ENCODE measurements around the gene GOLGA6A.

GOLGA6A gene

DNA sequence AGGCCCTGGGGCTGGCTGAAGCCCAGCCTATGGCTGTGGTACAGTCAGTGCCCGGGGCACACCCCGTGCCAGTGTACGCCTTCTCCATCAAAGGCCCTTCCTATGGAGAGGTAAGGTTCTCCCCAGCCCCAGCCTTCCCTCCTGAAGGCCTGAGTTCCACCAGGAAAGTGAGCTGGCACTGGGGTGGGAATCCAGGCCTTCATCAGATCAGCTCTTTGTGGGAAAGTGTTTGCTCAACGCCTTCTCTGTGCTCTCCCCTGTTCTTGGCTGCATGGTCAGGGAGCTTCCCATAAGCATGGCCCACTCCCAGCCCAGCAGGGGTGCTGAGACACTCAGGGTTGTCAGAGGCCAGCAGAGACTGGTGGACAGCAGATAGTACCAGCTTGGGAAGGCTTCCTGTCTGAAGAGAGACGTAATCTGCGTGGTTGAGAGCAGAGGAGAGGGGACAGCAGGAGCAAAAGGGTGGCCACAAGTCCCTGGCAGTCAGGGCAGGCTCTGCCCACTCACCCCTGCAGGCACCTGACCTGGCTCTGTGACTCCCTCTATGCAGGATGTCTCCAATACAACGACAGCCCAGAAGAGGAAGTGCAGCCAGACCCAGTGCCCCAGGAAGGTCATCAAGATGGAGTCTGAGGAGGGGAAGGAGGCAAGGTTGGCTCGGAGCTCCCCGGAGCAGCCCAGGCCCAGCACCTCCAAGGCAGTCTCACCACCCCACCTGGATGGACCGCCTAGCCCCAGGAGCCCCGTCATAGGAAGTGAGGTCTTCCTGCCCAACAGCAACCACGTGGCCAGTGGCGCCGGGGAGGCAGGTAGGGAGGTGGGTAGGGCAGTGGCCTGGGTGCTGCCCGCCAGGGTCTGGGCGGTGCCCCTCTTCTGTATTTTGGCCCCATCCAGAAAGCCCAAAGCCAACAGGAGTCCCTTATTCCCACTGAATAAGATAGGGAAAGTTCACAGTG is 49.5 kb downstream of the GOLGA6A start:
- peaks cover 3% of the 10 kb centered on the region for H3K4me1 ChIP-seq (ENCODE audit: insufficient read depth, low read length)
- H3K9me3 ChIP-seq (ENCODE audit: low read length) = no peaks in the 10 kb centered on the region
- no peaks in the 10 kb centered on the region for H3K27me3 ChIP-seq (ENCODE audit: insufficient read depth, low read length)
- peaks cover 18% of the 10 kb centered on the region for H3K36me3 ChIP-seq (ENCODE audit: insufficient read depth, low read length)
- H3K4me3 ChIP-seq (ENCODE audit: low read length) = no peak overlapping the region
- H2AFZ ChIP-seq (ENCODE audit: low read depth, low read length) = no peak overlapping the region

DNA sequence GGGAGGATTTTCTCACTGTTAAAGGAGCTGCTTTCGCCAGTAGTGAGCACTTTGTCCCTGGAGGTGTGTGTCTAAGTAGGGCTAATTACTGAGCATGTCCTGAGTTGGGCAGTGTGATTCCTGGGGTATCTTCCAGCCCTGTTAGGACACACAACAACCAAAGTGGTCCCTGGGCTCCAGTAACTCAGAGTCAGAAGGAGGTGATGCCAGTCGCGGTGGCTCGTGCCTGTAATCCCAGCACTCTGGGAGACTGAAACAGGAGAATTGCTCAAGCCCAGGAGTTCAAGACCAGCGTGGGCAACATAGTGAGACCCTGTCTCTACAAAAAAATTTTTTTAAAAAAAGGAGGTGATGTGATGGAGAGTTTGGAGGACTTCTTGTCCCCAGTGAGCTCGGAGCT is 50.3 kb downstream of the GOLGA6A start:
- Histone ChIP-seq H3K4me3 (ENCODE audit: low read length) (no peak overlapping the region), H3K27me3 (ENCODE audit: insufficient read depth, low read length) (no peaks in the 10 kb centered on the region), H3K4me1 (ENCODE audit: insufficient read depth, low read length) (peaks cover 1% of the 10 kb centered on the region), H2AFZ (ENCODE audit: low read depth, low read length) (no peak overlapping the region), H3K9me3 (ENCODE audit: low read length) (no peaks in the 10 kb centered on the region), H3K36me3 (ENCODE audit: insufficient read depth, low read length) (peaks cover 18% of the 10 kb centered on the region)

- H3K4me3 ChIP-seq (ENCODE audit: low read length) = no peak overlapping the region
- no peak overlapping the region for H2AFZ ChIP-seq (ENCODE audit: low read depth, low read length)
- H3K9me3 ChIP-seq (ENCODE audit: low read length) = no peaks in the 10 kb centered on the region
- H3K27me3 ChIP-seq (ENCODE audit: insufficient read depth, low read length) = no peaks in the 10 kb centered on the region
- no peaks in the 10 kb centered on the region for H3K4me1 ChIP-seq (ENCODE audit: insufficient read depth, low read length)
- H3K36me3 ChIP-seq (ENCODE audit: insufficient read depth, low read length) = peaks cover 20% of the 10 kb centered on the region
Observed at GRCh38 chr15:74028646-74029045, 53.7 kb downstream of the GOLGA6A start.

DNA sequence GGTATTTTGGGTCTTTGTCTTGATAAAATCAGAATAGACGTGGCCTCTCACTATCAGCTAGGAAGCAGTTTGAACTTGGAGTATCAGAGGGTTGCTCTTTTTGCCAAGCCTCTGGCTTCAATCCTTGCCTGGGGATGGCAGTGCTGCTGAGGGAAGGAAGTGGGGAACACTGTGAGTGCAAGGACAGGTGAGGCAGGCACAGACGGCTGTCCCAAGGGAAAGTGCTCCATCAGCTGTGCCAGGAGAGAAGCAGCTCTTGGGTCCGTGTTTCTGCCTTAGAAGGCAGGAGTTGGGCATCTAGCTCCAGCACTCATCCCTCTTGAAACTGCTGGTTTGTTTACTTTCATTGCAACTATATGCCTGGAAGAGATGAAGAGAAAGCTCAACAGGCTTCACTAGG is 54.7 kb downstream of the GOLGA6A start:
- H3K4me1 ChIP-seq (ENCODE audit: insufficient read depth, low read length) = no peaks in the 10 kb centered on the region
- H3K9me3 ChIP-seq (ENCODE audit: low read length) = no peaks in the 10 kb centered on the region
- peaks cover 28% of the 10 kb centered on the region for H3K36me3 ChIP-seq (ENCODE audit: insufficient read depth, low read length)
- H3K27me3 ChIP-seq (ENCODE audit: insufficient read depth, low read length) = no peaks in the 10 kb centered on the region
- no peak overlapping the region for H2AFZ ChIP-seq (ENCODE audit: low read depth, low read length)
- H3K4me3 ChIP-seq (ENCODE audit: low read length) = no peak overlapping the region

GRCh38 chr15:74025436-74025835 is 56.9 kb downstream of the GOLGA6A start:
- no peak overlapping the region for H2AFZ ChIP-seq (ENCODE audit: low read depth, low read length)
- H3K36me3 ChIP-seq (ENCODE audit: insufficient read depth, low read length) = peaks cover 29% of the 10 kb centered on the region
- no peaks in the 10 kb centered on the region for H3K9me3 ChIP-seq (ENCODE audit: low read length)
- no peaks in the 10 kb centered on the region for H3K27me3 ChIP-seq (ENCODE audit: insufficient read depth, low read length)
- no peak overlapping the region for H3K4me3 ChIP-seq (ENCODE audit: low read length)
- H3K4me1 ChIP-seq (ENCODE audit: insufficient read depth, low read length) = no peaks in the 10 kb centered on the region

DNA sequence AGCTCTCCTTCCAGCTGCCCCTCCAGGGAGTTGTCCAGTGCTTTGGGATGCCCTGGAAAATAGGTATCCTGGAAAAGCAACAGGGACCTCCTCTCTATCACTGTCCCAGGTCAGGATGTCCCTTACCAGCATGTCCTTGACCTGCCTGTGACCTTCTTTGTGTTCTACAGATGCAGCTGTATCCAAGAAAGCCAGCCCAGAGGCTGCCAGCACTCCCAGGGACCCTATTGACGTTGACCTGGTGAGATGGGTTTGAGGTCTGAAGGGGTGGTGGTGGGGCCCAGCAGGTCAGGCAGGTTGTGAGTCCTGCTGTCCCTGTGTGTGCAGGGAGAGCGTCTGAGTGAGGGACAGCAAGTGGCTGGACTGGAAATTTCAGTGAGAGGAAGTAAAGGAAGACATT is 57.7 kb downstream of the GOLGA6A start:
- no peak overlapping the region for H3K4me3 ChIP-seq (ENCODE audit: low read length)
- H3K4me1 ChIP-seq (ENCODE audit: insufficient read depth, low read length) = no peaks in the 10 kb centered on the region
- peaks cover 29% of the 10 kb centered on the region for H3K36me3 ChIP-seq (ENCODE audit: insufficient read depth, low read length)
- H3K27me3 ChIP-seq (ENCODE audit: insufficient read depth, low read length) = no peaks in the 10 kb centered on the region
- no peak overlapping the region for H2AFZ ChIP-seq (ENCODE audit: low read depth, low read length)
- H3K9me3 ChIP-seq (ENCODE audit: low read length) = no peaks in the 10 kb centered on the region

DNA sequence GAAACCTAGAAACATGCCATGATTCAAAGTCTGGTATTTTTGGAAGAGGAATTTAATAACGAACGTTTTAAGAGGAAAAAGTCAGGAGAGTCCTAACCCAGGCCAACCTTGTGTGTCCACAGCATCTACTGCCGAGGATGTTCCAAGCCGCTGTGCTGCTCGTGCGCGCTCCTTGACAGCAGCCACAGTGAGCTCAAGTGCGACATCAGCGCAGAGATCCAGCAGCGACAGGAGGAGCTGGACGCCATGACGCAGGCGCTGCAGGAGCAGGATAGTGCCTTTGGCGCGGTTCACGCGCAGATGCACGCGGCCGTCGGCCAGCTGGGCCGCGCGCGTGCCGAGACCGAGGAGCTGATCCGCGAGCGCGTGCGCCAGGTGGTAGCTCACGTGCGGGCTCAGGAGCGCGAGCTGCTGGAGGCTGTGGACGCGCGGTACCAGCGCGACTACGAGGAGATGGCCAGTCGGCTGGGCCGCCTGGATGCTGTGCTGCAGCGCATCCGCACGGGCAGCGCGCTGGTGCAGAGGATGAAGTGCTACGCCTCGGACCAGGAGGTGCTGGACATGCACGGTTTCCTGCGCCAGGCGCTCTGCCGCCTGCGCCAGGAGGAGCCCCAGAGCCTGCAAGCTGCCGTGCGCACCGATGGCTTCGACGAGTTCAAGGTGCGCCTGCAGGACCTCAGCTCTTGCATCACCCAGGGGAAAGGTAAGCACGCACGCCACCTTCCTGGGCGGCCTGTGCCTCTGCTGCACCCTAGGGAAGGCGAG is 59.5 kb downstream of the GOLGA6A start:
- peaks cover 29% of the 10 kb centered on the region for H3K36me3 ChIP-seq (ENCODE audit: insufficient read depth, low read length)
- H3K4me3 ChIP-seq (ENCODE audit: low read length) = no peak overlapping the region
- no peaks in the 10 kb centered on the region for H3K27me3 ChIP-seq (ENCODE audit: insufficient read depth, low read length)
- H2AFZ ChIP-seq (ENCODE audit: low read depth, low read length) = no peak overlapping the region
- H3K9me3 ChIP-seq (ENCODE audit: low read length) = no peaks in the 10 kb centered on the region
- no peaks in the 10 kb centered on the region for H3K4me1 ChIP-seq (ENCODE audit: insufficient read depth, low read length)
